ENCODE data around the gene CNN3.

The CNN3 gene

DNA sequence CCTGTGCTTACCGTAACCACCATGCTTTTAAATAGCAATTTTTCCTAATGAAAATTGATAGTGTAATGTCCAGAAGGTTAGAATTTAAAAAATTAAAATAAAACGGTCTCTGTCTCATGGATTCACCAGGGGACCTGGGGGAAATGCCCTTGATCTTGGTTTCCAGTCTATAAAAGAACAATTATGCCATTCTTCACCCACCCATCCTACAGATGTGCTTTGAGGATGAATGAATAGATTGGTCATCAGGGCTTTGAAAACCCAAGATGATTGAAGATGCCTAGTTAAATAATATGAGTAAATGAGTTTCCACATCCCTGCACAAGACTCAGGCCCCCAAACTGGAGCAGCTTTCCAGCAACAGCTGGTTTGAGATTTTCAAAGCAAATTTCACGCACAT lies 38.7 kb downstream of the CNN3 start:
- no peak for DNase-seq (ENCODE audit: low read depth)
- TF ChIP-seq, protein P1, sequence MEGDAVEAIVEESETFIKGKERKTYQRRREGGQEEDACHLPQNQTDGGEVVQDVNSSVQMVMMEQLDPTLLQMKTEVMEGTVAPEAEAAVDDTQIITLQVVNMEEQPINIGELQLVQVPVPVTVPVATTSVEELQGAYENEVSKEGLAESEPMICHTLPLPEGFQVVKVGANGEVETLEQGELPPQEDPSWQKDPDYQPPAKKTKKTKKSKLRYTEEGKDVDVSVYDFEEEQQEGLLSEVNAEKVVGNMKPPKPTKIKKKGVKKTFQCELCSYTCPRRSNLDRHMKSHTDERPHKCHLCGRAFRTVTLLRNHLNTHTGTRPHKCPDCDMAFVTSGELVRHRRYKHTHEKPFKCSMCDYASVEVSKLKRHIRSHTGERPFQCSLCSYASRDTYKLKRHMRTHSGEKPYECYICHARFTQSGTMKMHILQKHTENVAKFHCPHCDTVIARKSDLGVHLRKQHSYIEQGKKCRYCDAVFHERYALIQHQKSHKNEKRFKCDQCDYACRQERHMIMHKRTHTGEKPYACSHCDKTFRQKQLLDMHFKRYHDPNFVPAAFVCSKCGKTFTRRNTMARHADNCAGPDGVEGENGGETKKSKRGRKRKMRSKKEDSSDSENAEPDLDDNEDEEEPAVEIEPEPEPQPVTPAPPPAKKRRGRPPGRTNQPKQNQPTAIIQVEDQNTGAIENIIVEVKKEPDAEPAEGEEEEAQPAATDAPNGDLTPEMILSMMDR (conservative IDR thresholded peaks at IDR 0.05; ENCODE audit: low read depth, low read length): no peak

DNA sequence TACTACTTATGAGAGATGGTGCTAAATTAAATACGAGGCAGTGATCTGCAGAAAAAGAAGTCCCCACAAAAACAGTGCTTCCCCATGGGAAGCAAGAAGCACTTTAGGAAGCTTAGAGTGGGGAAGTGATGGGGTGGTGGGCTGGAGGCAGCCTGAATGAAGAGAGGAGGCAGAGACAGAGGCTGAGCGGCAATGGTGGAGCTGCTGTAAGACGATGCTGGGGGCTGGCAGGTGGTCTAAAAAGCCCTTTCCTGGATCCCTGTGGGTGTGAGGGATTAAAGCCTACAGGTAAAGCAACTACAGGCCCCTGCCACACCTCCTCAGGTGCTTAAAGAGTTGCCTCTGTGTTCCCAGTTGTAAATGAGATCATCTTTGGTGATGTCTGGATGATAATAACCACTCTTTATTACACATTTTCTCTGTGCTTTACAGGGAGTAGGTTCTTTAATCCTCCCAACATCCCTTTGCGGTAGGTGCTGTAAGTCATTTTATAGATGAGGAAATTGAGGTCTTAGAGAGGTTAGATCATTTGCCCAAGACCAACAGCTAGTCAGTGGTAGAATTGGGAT lies 39.2 kb downstream of the CNN3 start:
- H3K4me3 ChIP-seq (ENCODE audit: low read depth, low read length): no peak overlapping the region
- no peak for DNase-seq (ENCODE audit: low read depth)
- TF ChIP-seq, protein P1 (conservative IDR thresholded peaks at IDR 0.05; ENCODE audit: low read depth, low read length): no peak

More for the DNA sequence above, 38.7 kb downstream of the CNN3 start:
- no peak overlapping the region for H3K4me3 ChIP-seq (ENCODE audit: low read depth, low read length)

DNA sequence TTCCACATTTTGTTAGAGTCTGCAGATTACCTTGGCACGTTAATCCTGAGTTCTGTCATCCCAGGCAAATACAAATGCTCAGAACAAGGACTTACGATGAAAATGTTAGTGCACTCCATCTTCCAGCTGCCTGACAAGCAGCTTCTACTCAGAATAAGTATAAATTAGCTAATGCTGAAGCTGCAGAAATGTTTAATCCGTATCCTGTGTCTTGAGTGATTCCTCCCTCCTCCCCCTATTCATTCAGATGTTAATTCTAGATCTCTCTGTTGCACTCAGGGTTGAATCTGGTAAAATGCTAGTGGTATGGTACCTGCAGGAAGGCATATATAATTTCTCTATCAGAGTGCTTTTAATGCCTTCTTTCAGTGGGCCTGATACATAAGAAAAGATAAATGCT lies 39.8 kb downstream of the CNN3 start:
- TF ChIP-seq, protein P1 (conservative IDR thresholded peaks at IDR 0.05; ENCODE audit: low read depth, low read length): no peak
- DNase-seq (ENCODE audit: low read depth): no peak

DNA sequence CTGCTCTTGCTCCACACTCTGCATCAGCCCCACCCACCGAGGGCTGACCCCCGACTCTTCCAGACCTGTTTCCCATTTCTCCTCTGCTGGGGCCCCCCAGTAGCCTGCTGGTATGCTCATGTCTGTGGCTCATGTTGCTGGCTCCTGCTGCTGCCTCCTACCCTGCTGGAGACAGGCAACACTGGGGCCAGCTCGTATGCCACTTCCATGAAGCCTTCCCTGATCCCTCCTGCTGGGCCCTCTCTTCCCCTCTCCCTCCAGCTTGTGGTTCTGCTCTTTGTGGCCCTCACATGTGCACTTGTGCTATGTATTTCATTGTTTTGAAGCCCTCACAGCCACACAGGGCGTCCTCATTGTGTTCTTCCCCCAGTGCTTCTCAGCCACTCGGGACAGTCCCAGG lies 40.5 kb downstream of the CNN3 start:
- DNase-seq (ENCODE audit: low read depth): no peak
- TF ChIP-seq, protein P1 (conservative IDR thresholded peaks at IDR 0.05; ENCODE audit: low read depth, low read length): no peak

More for the DNA sequence above, 39.8 kb downstream of the CNN3 start:
- no peak overlapping the region for H3K4me3 ChIP-seq (ENCODE audit: low read depth, low read length)

DNA sequence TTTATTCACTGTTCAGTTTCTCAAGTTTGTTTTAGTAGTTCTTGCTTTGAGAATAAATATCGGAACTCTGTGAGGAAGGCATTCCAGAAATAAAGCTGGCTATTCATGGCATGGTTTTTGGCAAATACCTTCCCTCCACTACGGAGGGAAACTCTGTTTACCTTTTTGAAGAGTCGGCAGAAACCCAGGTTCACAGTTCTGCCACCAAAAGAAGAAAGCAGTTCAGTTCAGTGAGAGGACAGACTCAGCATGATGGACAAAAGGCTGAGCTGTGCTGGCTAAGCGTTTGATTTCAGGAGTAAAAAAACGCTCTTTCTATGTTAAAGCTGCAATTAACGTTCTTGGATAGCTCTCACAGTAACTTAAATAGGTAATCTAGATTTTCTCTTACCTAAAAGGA lies 42.4 kb downstream of the CNN3 start:
- DNase-seq (ENCODE audit: low read depth): peak; percentile 30
- TF ChIP-seq, protein P1 (conservative IDR thresholded peaks at IDR 0.05; ENCODE audit: low read depth, low read length): no peak
- no peak overlapping the region for H3K4me3 ChIP-seq (ENCODE audit: low read depth, low read length)

More for the DNA sequence above, 40.5 kb downstream of the CNN3 start:
- H3K4me3 ChIP-seq (ENCODE audit: low read depth, low read length): no peak overlapping the region

DNA sequence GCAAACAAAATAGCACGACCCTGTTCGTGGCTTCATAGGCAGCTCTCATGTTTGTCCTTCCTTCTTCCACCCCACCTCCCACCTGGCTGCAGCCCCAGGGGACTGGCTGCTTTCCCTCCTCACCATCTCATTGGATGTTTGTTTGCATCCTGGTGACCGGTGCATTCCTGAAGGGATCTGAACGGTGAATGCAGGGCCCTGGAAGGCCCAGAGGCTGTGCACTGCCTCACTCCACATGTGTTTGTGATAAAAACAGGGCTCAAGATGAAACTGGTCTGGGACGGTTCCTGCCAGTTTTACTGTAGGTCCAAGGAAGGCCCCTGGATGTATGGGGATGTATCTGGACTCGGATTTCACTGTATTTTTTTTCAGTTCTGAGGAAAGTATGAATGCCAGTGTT lies 42.8 kb downstream of the CNN3 start:
- peak; percentile 73 for DNase-seq (ENCODE audit: low read depth)
- TF ChIP-seq, protein P1 (conservative IDR thresholded peaks at IDR 0.05; ENCODE audit: low read depth, low read length): no peak
- no peak overlapping the region for H3K4me3 ChIP-seq (ENCODE audit: low read depth, low read length)

DNA sequence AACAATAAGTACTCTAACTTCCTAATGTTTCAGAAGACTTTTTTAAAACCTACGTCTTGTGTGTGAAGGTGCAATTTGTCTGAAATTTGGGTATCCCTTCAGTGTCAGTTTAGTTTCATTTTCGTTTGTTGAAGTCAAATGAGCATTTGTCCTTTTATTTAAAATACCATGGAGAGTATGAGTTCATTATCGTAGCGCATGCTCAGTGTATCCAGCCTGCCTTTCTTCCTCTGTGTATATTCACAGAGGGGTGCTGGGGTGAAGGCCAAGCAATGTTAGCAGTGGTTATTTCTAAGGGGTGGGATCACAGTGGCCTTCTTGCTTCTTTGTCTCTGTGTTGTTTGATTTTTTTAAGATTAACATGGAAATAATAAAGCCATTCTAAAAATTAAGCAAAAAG lies 43.2 kb downstream of the CNN3 start:
- no peak overlapping the region for H3K4me3 ChIP-seq (ENCODE audit: low read depth, low read length)
- peak; percentile 88 for DNase-seq (ENCODE audit: low read depth)
- TF ChIP-seq, protein P1 (conservative IDR thresholded peaks at IDR 0.05; ENCODE audit: low read depth, low read length): no peak

Data from choroid plexus epithelial cell (primary cell).